ENCODE measurements around the gene SCRN1. TPM values are rescaled to one million over a fixed set of nuclear protein-coding genes. Genes with fewer than 3 reads are reported as not detected.

Gene SCRN1
- total RNA-seq, 1 donor from 2014 or later, result 129 TPM

DNA sequence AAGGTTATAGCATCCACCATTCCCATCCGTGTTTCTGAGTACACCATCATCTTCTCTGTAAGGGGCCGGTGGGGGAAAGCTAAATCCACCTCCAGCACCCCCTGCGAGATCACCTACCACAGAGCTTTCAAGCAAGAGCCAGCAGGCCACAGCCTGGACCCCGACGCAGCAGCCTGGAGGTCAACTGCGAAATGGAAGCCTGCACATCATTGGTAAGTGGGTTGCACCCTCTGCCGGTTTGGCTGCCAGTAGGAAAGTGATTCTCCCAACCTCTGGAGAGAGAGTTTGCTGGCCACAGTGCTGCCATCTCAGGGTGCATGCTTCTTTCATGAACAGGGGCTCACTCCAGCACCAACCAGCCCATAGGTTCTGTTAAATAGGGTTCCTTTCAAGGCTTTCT is 101.6 kb downstream of the SCRN1 start:
- DNase-seq, result no peak

DNA sequence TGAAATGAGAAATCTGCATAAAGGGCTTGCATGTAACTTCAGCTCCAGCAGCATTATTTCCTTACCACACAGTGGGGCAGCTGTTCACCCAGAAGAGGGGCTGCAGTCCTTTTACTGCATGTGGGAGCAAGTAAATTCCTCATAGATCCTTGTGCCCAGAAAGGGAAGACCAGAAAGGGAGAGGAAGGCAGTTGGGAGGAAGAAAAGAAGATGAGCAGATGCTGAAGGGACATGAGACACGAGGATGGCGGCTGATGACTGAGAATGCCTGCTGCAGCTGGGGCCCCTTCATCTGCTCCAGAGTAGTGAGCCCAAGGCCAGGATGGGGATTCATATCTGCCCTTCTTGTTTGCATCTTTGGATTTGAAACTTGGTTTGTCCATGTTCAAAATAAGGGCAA is 102.8 kb downstream of the SCRN1 start:
- no peak for DNase-seq

DNA sequence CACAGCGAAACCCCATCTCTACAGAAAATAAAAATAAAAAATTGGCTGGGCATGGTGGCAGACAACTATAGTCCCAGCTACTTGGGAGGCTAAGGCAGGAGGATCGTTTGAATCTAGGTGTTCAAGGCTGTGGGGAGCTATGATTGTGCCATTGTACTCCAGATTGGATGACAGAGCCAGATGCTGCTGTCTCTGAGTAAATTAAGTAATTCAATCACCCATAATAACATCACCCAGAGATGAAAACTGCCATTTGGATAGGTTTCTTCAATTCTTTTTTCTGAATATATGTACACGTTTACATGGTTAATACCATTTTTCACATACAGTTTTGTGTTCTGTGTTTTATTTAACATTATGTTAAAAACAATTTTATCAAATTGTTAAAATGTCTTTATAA is 104.0 kb downstream of the SCRN1 start:
- no peak for DNase-seq

DNA sequence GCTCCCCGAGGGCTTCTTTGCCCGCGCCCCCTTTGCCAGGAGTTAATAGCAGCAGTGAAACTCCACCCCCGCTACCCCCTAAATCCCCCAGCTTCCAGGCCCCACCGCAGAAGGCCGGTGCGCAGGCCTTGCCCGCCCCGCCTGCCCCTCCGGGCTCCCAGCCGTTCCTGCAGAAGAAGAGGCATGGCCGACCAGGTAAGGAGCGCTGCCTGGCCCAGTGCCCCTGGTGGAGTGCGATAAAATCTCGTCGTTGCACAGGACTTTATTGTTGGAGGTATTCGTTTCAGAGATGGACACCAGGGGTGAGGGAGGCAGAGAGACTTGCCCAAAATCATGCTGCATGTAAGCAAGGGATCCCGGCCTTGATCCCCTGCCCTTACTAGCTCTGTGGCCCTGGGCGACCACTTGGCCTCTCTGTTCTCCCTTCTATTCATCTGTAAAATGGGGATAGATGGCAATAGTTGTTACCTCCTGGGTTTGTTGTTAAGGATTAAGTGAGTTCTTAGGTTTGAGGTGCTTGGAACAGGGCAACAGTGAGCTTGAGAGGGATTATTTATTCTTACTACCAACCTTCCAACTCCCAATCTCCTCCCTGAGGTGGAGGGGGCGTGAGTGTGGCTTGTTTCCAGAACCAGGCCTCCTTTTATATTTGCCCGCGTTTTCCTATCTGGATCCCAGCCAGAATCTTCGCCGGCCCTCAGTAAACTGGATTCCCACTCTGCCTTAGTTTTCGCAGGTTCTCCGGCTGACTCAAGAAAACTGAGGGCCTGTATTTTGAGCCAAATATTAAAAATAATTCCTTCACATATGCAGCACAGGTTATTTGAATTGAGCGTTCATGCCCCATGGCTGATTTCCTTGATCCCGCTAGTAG is 105.0 kb downstream of the SCRN1 start:
- no peak for DNase-seq

DNA sequence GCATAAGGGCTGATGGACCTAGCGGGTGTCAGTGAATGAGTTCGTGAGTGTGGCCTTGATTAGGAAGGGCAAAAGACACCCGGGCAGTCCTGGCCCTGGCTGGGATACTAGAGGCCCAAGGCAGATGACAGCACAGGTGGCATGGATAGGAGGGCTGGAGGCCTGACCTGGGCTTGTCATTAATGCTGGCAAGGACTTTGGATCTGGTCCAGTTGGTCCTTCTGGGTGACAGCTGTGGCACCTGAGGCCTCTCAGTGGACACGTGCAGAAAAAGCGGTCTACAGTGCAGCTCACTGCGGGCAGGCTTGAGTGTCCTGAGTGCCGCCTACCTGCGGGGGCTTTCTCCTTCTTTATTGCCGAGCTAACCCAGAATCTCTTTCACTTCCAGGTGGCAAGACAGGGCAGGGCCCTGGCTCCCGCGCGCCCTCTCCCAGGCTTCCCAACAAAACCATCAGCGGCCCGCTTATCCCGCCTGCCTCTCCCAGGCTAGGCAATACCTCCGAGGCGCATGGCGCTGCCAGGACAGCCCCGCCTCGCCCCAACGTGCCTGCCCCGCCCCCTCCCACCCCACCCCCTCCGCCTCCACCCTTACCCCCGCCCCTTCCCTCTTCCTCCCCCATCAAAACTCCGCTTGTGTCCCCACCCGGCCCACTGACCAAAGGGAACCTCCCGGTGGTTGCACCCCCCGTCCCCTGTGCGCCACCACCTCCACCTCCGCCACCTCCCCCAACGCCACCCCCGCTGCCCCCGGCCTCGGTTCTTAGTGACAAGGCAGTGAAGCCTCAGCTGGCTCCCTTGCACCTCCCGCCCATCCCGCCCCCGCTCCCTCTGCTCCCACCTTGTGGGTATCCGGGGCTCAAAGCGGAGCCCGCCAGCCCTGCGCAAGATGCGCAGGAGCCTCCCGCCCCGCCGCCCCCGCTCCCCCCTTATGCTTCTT is 105.9 kb downstream of the SCRN1 start:
- DNase-seq, result no peak

DNA sequence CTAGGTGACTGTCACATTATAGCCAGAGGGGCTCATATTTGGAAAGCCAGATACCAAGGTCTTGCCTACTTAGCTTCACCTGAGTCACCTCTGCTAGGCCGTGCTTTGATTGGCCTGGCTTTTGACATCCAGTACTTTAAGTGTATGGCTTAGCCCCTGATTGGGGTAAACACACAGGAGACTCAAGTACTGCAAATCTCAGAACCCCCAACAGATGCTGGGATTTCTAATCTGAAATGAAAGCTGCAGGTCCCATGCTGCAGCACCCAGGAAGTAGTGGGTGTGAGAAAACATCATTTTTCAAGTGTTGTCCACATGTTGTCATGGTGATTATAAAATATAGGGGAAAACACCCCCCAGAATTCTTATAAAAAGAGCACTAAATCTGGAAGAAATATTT is 107.1 kb downstream of the SCRN1 start:
- no peak for DNase-seq

DNA sequence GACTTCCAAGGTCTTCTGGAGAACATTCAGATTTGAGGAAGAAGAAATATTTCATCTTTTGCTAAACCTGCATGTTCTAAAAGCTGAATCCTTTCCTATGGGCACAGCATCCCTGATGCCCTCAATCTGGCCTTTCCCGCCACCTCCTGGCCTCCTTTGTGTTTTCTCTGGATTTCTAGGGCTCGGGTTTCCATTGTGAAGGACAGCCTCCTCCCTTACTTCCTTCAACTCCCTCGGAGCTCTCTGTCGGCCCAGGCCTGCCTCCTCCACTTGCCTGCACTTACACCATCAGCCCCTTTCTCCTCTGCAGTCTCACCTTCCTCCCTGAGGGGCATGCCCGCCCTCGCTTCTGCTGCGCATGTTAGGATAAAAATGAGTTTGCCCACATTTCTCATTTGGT is 107.9 kb downstream of the SCRN1 start:
- DNase-seq, result no peak

DNA sequence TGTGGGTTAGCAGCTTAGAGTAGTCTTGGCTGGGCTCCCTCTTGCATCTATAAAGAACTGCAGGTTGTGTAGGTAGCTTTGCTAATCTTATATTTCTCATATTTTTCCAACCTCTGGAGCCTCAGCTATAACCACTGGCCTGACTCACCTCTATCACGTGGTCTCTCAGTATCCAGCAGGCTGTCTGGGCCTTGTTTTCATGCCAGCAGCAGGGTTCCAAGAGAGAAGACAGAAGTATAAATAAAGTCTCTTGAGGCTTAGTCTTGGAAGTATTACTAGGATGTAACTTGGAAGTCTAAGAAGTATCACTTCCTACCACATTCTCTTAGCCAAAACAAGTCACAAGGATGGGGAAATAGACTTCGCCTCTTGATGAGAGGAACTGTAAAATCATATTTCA is 110.0 kb downstream of the SCRN1 start:
- DNase-seq, result no peak

DNA sequence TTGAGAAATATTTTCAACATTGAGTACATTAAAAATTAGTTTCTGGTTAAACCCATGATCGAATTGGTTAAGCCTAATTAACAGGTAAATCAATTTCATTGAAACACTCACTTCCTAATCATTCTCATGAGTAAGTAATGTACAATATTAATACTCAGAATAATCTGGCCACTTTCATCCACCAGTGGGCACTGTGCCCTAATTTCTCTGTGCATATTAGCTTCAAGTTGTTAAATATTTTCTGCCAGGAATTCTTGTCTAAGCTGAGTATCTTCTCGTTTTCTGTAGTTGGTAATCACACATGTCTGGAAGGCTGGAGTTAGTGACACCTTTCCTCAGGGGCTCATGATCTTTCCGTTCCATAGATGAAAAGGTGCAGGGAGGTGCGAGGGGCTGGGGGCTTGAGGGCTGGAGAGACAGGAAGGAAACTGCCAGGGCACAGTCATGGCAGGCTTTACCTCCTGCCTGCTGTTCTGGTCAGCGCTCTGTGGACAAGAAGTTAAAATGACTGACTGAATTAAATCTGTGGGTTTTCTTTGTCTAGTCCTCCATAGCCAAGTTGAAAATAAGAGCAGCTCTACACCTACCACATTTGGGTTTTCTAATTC is 111.4 kb downstream of the SCRN1 start:
- DNase-seq, result no peak

DNA sequence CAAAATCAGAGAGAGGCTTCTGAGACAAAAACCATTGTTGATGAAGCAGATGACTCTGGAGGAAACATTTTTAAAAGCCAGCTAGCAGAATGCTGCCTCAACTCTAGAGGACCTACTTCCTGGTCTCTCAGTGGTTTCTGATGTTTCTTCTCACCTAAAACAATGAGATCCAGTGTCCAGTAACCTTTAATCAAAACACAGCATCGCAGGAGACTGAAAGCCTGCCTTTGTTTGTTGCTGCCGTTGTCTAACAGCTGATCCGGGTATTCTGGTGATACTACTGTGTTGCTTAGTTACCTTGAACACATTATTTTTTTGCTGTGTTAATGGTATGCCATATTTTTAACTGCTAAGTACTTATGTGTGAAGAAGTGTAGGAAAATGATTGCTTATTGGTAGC is 112.4 kb downstream of the SCRN1 start:
- DNase-seq, result no peak

DNA sequence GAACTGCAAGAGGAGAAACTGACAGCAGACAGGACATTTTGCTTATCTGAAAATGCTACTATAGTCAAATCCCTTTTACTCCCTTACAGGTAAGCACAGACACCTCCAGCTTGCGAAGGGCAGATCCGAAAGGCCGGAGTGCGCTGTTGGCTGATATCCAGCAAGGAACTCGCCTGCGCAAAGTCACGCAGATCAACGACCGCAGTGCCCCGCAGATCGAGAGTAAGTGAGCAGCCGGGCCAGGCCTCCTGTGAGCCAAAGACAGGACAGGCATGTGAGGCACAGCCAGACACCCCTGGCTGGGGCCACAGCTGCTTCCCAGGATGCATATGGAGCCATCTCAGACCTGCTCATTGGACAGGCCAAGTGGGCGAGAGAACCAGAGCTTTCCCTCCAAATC is 113.9 kb downstream of the SCRN1 start:
- DNase-seq, result no peak

DNA sequence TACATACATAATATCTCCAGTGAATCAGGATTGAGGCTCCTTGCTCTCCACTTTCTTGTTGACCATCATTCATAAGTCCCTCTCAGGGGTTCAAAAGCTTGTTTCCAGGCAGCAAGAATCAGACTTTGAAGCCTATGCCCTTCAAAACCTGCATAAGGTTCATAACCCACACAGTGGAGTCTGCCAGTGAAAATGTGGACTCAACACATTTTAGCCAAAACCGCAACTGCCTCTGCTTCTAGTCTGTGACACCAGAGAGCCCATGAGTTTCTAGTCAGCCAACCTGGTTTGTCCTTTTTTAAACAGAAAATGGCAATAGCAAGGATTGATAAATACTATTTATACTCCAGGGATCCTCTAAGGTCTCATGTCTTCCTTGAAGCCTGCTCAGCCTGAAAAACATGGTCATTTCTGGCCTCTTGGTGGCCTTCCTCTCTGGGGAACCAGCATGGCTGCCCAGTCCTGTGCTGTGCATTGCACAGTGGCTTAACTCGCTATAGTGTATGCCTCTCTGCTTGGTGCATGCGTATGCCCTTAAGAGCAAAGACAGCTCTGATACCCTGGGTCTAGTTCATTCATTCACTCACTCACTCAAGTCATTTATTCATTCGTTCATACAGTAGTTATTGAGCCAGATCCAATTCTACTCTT is 115.8 kb downstream of the SCRN1 start:
- no peak for DNase-seq

DNA sequence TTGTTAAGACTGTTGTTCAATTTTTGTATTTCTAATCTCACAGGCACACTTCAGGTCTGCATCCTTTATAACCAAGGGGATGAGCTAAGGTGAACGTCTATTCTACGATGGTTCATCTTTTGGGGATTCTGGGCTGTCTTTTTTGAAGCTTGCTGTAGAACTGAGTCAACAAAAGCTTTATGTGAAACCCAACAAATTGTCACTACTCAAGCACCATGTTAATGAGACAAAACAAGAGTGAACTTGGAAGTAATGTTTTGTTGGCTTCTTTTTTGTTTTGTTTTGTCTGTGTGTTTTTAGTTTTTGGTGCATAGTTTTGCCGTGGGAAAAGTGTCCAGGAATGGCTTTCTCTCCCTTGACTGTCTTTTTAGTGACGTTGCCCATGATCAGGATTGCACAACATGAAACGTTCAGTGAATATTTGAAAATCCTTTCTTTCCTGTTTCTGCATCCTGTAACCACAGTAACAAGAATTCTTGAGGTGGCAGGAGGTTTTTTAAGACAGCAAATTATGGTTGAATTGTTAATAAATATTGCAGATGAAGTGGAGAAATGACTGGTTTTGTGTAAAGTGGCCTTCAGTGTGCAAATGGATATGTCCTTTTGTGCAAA is 117.7 kb downstream of the SCRN1 start:
- DNase-seq, result no peak

Small RNAs within 50 kb of the gene (small RNA-seq; reads per million reads assigned to genes)
- gene RF01210, result not detected

Other genes starting within 250 kb of the SCRN1 start
- gene WIPF3, start 183.3 kb downstream of the SCRN1 start, total RNA-seq, result 5.6 TPM
- 6.1 TPM for gene FKBP14, start 36.9 kb upstream of the SCRN1 start, total RNA-seq
- 34.8 TPM for gene PLEKHA8, start 38.6 kb upstream of the SCRN1 start, total RNA-seq
- 388 TPM for gene MTURN, start 145.2 kb upstream of the SCRN1 start, total RNA-seq

Data from occipital lobe (tissue), 3 donors.